GM10847 (cell line): ENCODE measurements around the gene NEBL.

ENCODE experiments used
- POLR2A ChIP-seq: IDR thresholded peaks from 2 replicates; pipeline ENCODE4 v1.6.1; 2011; ENCODE audit not compliant: insufficient read length; ENCODE audit errors: extremely low read depth

NEBL gene

GRCh38 chr10:20846263-20846662 is 50.8 kb downstream of the NEBL start:
- no peak for TF ChIP-seq POLR2A

- TF ChIP-seq POLR2A: no peak
These were observed 55.7 kb downstream of the NEBL start for GRCh38 chr10:20841419-20841818.

DNA sequence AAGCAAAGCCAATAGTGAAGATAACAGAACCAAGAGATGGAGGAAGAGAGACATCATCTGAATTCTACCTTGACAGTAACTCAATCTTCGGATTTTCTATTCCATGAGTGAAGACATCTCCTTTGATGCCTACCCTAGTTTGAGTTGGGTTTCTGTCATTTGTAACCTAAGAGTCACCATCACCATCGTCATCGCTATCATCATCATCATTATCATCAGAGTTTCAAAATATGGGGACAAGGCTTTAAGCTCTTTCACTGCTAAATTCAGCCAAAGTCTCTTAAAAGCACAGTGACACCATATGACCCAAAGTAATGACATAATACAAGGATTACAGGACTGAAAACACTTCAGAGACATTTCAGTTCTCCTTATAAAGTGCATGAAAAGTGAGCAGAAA is 57.2 kb downstream of the NEBL start:
- no peak for TF ChIP-seq POLR2A

GRCh38 chr10:20839141-20839540 is 58.0 kb downstream of the NEBL start:
- no peak for TF ChIP-seq POLR2A

- no peak for TF ChIP-seq POLR2A
These were observed 60.7 kb downstream of the NEBL start for GRCh38 chr10:20836401-20836800.

DNA sequence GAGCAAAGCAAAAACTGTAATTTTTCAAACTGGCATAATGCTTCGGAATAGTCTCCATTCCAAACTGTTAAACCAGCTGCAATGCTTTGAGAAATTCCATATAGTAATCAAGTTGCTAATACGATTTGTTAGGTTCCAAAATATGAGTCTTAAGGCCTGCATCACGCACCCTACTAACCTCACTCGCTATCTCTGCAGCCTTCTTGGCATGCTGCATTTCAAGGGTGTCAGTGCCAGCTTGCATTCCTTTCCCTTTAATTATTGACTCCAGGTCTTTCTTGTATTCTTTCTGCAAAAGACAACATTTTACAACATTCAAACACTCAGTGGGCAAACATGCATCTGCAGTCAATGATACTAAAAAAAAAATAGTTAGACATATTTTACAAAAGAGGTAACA is 61.8 kb downstream of the NEBL start:
- no peak for TF ChIP-seq POLR2A

GRCh38 chr10:20834825-20835224 is 62.3 kb downstream of the NEBL start:
- no peak for TF ChIP-seq POLR2A

DNA sequence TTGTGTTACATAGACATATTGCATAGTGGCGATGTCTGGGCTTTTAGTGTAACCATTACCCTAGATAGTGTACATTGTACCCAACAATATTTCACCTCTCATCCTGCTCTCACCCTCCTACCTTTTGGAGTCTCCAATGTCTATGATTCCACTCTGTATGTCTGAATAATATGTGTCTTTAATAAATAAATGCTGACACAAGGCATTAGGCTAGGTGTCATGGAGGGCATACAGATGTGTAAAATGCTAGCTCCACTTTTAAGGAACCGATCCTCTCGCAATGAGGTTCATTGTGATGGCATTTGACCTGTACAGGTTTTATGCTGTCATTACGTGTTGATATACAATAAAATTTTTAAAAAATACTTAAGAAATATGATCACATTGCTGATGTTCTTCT is 74.3 kb downstream of the NEBL start:
- no peak for TF ChIP-seq POLR2A

- TF ChIP-seq POLR2A: no peak
These were observed 79.5 kb downstream of the NEBL start for GRCh38 chr10:20817646-20818045.

GRCh38 chr10:20817116-20817515 is 80.0 kb downstream of the NEBL start:
- no peak for TF ChIP-seq POLR2A

DNA sequence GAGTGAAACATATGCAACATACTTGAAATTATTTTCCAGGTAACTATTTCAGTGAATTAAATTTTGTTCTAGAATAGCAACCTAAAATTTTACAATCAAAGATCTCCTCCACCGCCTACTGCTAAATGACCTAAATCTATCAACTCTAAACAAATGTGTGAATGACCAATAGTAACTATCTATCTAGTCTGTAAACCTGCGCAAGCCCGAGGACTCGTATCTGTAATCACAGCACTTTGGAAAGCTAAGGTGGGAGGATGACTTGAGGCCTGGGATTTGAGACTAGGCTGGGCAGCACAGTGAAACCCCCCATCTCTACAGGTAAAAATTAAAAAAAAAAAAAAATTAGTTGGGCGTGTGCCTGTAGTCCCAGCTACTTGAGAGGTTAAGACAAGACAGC is 83.0 kb downstream of the NEBL start:
- TF ChIP-seq POLR2A: no peak

GRCh38 chr10:20811131-20811530 is 86.0 kb downstream of the NEBL start:
- TF ChIP-seq POLR2A: no peak

DNA sequence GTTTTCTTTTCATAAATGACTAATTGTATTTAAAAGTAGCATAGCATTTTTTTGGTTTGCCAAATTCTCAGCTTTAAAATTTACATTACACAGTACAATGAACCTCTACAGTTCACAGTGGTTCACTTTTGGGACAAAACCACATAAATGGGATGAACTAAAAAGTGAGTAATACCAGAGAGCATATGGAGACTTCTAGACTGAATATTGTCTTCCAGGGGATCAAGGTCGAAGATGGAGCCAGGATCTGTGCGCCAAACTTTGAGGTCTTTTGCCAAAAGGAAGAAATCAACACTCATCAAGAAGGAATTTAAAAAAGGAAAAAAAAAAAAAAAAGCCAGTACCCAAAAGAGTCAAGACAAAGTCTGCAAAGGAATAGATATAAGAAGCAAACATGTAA is 87.5 kb downstream of the NEBL start:
- TF ChIP-seq POLR2A: no peak

DNA sequence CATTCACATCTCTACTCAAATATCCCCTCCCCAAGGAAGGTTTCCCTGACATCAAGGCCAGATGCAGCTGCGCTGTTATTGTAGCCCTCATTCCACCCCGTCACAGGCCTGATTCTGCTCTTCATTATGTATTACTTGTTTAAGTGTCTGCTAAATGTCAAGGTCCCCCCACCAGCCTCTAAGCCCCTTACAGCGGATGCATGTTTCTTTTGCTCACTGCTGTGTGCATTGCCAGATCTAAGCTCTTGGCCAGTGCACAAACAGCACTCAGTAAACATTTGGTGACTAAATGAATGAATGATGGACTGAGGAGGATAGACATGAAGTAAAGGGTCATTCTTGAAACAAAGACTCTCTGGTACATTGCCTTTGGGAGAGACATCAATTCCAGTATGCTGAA is 90.6 kb downstream of the NEBL start:
- no peak for TF ChIP-seq POLR2A

GRCh38 chr10:20797290-20797689 is 99.8 kb downstream of the NEBL start:
- no peak for TF ChIP-seq POLR2A

GRCh38 chr10:20795391-20795790 is 101.7 kb downstream of the NEBL start:
- TF ChIP-seq POLR2A: no peak

GRCh38 chr10:20785174-20785573 is 111.9 kb downstream of the NEBL start:
- TF ChIP-seq POLR2A: no peak
